SK-N-SH (cell line): ENCODE data around the gene PCDHGB4. TPM values are rescaled to one million over a fixed set of nuclear protein-coding genes. Genes with fewer than 3 reads are reported as not detected.

ENCODE experiments used
- CTCF ChIA-PET: fragments of 300-600, 350-600 bp; formaldehyde crosslinking; extraction: SDS; loops from one replicate; lab custom pipeline; 2021; lab: Yijun Ruan, JAX
- POLR2A ChIA-PET: fragments of 350-600 bp; sonication (Branson Sonifier 250); formaldehyde crosslinking; extraction: SDS; loops from one replicate; lab custom pipeline; 2020; ENCODE audit warnings: antibody characterized with exemption, inconsistent platforms; lab: Yijun Ruan, JAX
- DNase-seq: peaks from one replicate; pipeline ENCODE4 v3.0.0; 2012
- H2AFZ ChIP-seq: fragments of 200-600 bp; sonication (generic); 2 replicates; pipeline ENCODE4 v1.8.1; 2016; ENCODE audit warnings: antibody characterized with exemption, mild to moderate bottlenecking, low read depth
- H3F3A ChIP-seq: fragments of 200-600 bp; sonication (generic); replicated peaks from 2 replicates; pipeline ENCODE3; 2016; ENCODE audit warnings: antibody characterized with exemption, mild to moderate bottlenecking; ENCODE audit not compliant: insufficient read depth
- H3K27ac ChIP-seq, 2 experiments: fragments of 200-500 bp in 1 of 2; fragments of 200-600 bp in 1 of 2; sonication (Bioruptor generic) in 1 of 2; sonication (generic), shearing (Covaris generic) in 1 of 2; 2 replicates each; pipeline versions ENCODE4 v1.5.1 to v1.6.1; 2014 to 2016; ENCODE audit warnings: low read depth in 2 of 2, inconsistent platforms in 1 of 2, low read length in 1 of 2, mild to moderate bottlenecking in 1 of 2, mixed read lengths in 1 of 2
- H3K27me3 ChIP-seq: fragments of 200-600 bp; sonication (generic), shearing (Covaris generic); 2 replicates; pipeline ENCODE4 v1.6.1; 2016; ENCODE audit warnings: mixed run types; ENCODE audit not compliant: insufficient read depth
- H3K36me3 ChIP-seq, 2 experiments: fragments of 200-500 bp in 1 of 2; fragments of 200-600 bp in 1 of 2; sonication (Bioruptor generic) in 1 of 2; sonication (generic) in 1 of 2; replicated peaks in 1 of 2; 2 replicates each; pipeline versions ENCODE3 to v1.5.1; 2014 to 2016; ENCODE audit warnings: low read length in 1 of 2, mild to moderate bottlenecking in 1 of 2; ENCODE audit not compliant: insufficient read depth in 2 of 2, control insufficient read depth in 1 of 2
- H3K4me1 ChIP-seq, 2 experiments: fragments of 200-500 bp in 1 of 2; fragments of 200-600 bp in 1 of 2; sonication (Bioruptor generic) in 1 of 2; sonication (generic), shearing (Covaris generic) in 1 of 2; 2 replicates each; pipeline versions ENCODE4 v1.5.1 to v1.6.1; 2014 to 2016; ENCODE audit warnings: low read depth in 1 of 2, low read length in 1 of 2, mixed run types in 1 of 2; ENCODE audit not compliant: insufficient read depth in 2 of 2, control insufficient read depth in 1 of 2
- H3K4me2 ChIP-seq: fragments of 200-600 bp; sonication (generic), shearing (Covaris generic); 2 replicates; pipeline ENCODE4 v1.6.1; 2017; ENCODE audit warnings: mixed run types
- H3K4me3 ChIP-seq, 2 experiments: fragments of 200-500 bp in 1 of 2; fragments of 200-600 bp in 1 of 2; sonication (Bioruptor generic) in 1 of 2; sonication (generic), shearing (Covaris generic) in 1 of 2; 2 replicates each; pipeline versions ENCODE4 v1.5.1 to v1.8.1; 2014 to 2016; ENCODE audit warnings: low read depth in 2 of 2, inconsistent platforms in 1 of 2, low read length in 1 of 2, mild to moderate bottlenecking in 1 of 2, mixed read lengths in 1 of 2, moderate library complexity in 1 of 2
- H3K79me2 ChIP-seq: fragments of 200-600 bp; sonication (generic); 2 replicates; pipeline ENCODE4 v1.8.1; 2017; ENCODE audit warnings: mild to moderate bottlenecking; ENCODE audit not compliant: insufficient read depth
- H3K9ac ChIP-seq: fragments of 200-600 bp; sonication (generic); 2 replicates; pipeline ENCODE4 v1.6.1; 2017; ENCODE audit warnings: mixed run types
- H3K9me2 ChIP-seq: fragments of 200-600 bp; sonication (generic); 2 replicates; pipeline ENCODE4 v1.6.1; 2017; ENCODE audit warnings: mixed run types
- H3K9me3 ChIP-seq: fragments of 200-600 bp; sonication (generic); 2 replicates; pipeline ENCODE4 v1.6.1; 2017; ENCODE audit warnings: mixed run types, mild to moderate bottlenecking, moderate library complexity
- H4K20me1 ChIP-seq: fragments of 200-600 bp; sonication (generic); 2 replicates; pipeline ENCODE4 v1.6.1; 2017; ENCODE audit warnings: mild to moderate bottlenecking, mixed run types; ENCODE audit not compliant: insufficient read depth
- CTCF ChIP-seq: fragments of 200-600 bp; sonication (generic); IDR thresholded peaks from 2 replicates; pipeline ENCODE4 v1.6.1; 2017; ENCODE audit warnings: antibody characterized with exemption, mild to moderate bottlenecking, moderate library complexity
- EP300 ChIP-seq, 2 experiments: IDR thresholded peaks; 2 replicates each; pipeline versions ENCODE4 v1.4.0 to v1.6.1; 2012; ENCODE audit warnings: borderline replicate concordance in 1 of 2, low read depth in 1 of 2, low read length in 1 of 2
- GABPA ChIP-seq: IDR thresholded peaks from 2 replicates; pipeline ENCODE4 v1.4.0; 2012; ENCODE audit warnings: low read depth, mild to moderate bottlenecking
- GATA2 ChIP-seq: sonication (generic); formaldehyde crosslinking; IDR thresholded peaks from 2 replicates; pipeline ENCODE4 v1.5.0; 2020; ENCODE audit warnings: mild to moderate bottlenecking, missing genetic modification reagents
- IRF3 ChIP-seq: fragments of 150-350 bp; IDR thresholded peaks from 2 replicates; pipeline ENCODE4 v1.6.1; 2016; ENCODE audit warnings: mild to moderate bottlenecking, low read depth, low read length
- MEF2A ChIP-seq: IDR thresholded peaks from 2 replicates; pipeline ENCODE4 v1.4.0; 2012; ENCODE audit warnings: low read depth, borderline replicate concordance
- NRF1 ChIP-seq: IDR thresholded peaks from 2 replicates; pipeline ENCODE4 v1.6.1; 2012; ENCODE audit warnings: low read depth, mild to moderate bottlenecking, low read length
- RAD21 ChIP-seq: IDR thresholded peaks from 2 replicates; pipeline ENCODE4 v1.6.1; 2012; ENCODE audit warnings: mild to moderate bottlenecking, low read length
- RCOR1 ChIP-seq: fragments of 150-350 bp; IDR thresholded peaks from 2 replicates; pipeline ENCODE4 v1.6.1; 2017; ENCODE audit warnings: antibody characterized with exemption, low read length
- REST ChIP-seq: IDR thresholded peaks from 2 replicates; pipeline ENCODE4 v1.6.1; 2012; ENCODE audit warnings: mild to moderate bottlenecking, low read depth, low read length, moderate library complexity
- RFX5 ChIP-seq: IDR thresholded peaks from 2 replicates; pipeline ENCODE4 v1.6.1; 2012; ENCODE audit warnings: mild to moderate bottlenecking, improper control_type of control experiment, low read length
- SIN3A ChIP-seq: IDR thresholded peaks from 2 replicates; pipeline ENCODE4 v1.6.1; 2012; ENCODE audit warnings: low read depth, mild to moderate bottlenecking, low read length, moderate library complexity, borderline replicate concordance
- ZBTB33 ChIP-seq: IDR thresholded peaks from 2 replicates; pipeline ENCODE4 v1.4.0; 2012; ENCODE audit warnings: low read depth, borderline replicate concordance
- polyA plus RNA-seq, 3 experiments: library from polyadenylated mRNA; depleted of rRNA; stranded (reverse); fragments of >200 nt; gene quantifications; 2 replicates each; pipeline ENCODE4 v1.2.3, GENCODE V29; 2012
- TF ChIP-seq, protein P1 (sequence below): fragments of 150-350 bp; IDR thresholded peaks from 2 replicates; pipeline ENCODE4 v1.6.1; 2017; ENCODE audit warnings: antibody characterized with exemption, low read length, low read depth, borderline replicate concordance
- TF ChIP-seq, protein P2 (sequence below): IDR thresholded peaks from 2 replicates; pipeline ENCODE4 v1.4.0; 2012; ENCODE audit warnings: low read depth, borderline replicate concordance

PCDHGB4 gene
- polyA plus RNA-seq, 1 of the 3 experiments (the other 2 are of a cell fraction), result 0.64 TPM

DNA sequence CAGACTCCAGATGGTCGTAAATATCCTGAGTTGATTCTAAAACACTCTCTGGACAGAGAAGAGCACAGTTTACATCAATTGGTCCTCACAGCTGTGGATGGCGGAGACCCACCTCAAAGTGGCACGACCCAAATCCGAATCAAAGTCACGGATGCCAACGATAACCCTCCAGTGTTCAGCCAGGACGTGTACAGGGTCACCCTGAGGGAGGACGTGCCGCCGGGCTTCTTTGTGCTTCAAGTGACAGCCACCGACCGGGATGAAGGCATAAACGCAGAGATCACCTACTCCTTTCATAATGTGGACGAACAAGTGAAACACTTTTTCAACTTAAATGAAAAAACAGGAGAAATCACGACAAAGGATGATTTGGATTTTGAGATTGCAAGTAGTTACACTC is 26.8 kb upstream of the PCDHGB4 start (continued):
- TF ChIP-seq, protein P1, sequence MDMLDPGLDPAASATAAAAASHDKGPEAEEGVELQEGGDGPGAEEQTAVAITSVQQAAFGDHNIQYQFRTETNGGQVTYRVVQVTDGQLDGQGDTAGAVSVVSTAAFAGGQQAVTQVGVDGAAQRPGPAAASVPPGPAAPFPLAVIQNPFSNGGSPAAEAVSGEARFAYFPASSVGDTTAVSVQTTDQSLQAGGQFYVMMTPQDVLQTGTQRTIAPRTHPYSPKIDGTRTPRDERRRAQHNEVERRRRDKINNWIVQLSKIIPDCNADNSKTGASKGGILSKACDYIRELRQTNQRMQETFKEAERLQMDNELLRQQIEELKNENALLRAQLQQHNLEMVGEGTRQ, result no peak
- TF ChIP-seq EP300 (IDR thresholded peaks at IDR 0.05; ENCODE audit: borderline replicate concordance in 1 of 2, low read depth in 1 of 2, low read length in 1 of 2) (no peak), ZBTB33 (no peak), RCOR1 (no peak)
- TF ChIP-seq, all 33 proteins: peak for 0

DNA sequence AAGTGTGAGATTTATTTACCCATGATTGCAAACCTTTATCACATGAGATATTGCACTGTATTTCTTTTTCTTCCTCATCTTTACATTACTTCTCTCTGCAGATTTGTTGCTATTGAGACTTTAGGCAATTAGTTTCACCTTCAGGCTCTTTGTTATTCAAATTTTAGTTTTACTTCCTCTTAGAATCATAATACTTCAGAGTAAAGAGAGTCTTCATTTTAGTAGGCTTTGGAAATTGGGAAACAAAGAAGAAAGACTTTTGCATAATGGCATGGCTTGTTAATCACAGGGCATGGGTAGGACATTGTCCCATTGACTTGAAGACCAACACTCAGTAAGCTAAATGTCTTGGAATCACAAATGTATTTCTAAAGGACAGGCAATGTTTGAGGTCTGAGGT is 24.8 kb upstream of the PCDHGB4 start:
- Histone ChIP-seq H4K20me1 (no peaks in the 10 kb centered on the region), H3K9me3 (no peaks in the 10 kb centered on the region; the same call in 1 of the 2 replicates), H3F3A (no peaks in the 10 kb centered on the region), H3K79me2 (no peaks in the 10 kb centered on the region), H3K9ac (no peak overlapping the region), H3K36me3 (peaks cover 0 to 6% of the 10 kb centered on the region in 2 experiments), H3K9me2 (no peaks in the 10 kb centered on the region), H3K27me3 (no peaks in the 10 kb centered on the region), H3K4me3 (no peak overlapping the region), H3K4me2 (no peak overlapping the region), H3K27ac (no peak overlapping the region), H2AFZ (no peak overlapping the region), H3K4me1 (no peaks in the 10 kb centered on the region)
- DNase-seq, result no peak
- POLR2A ChIA-PET, result no interaction called here
- CTCF ChIA-PET, result no interaction called here
- TF ChIP-seq MEF2A (no peak), EP300 (IDR thresholded peaks at IDR 0.05; ENCODE audit: borderline replicate concordance in 1 of 2, low read depth in 1 of 2, low read length in 1 of 2) (no peak), GABPA (no peak), ZBTB33 (no peak), NRF1 (no peak), CTCF (no peak), RAD21 (no peak), SIN3A (no peak), REST (no peak), IRF3 (no peak), GATA2 (CRISPR knock-in tag) (no peak), RFX5 (no peak)
- TF ChIP-seq, protein P1, result no peak
- TF ChIP-seq, protein P2, sequence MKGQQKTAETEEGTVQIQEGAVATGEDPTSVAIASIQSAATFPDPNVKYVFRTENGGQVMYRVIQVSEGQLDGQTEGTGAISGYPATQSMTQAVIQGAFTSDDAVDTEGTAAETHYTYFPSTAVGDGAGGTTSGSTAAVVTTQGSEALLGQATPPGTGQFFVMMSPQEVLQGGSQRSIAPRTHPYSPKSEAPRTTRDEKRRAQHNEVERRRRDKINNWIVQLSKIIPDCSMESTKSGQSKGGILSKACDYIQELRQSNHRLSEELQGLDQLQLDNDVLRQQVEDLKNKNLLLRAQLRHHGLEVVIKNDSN, result no peak
